ENCODE measurements around the gene USP6NL.
A peak's percentile ranks its signal among the peaks of the same experiment; 100 is the strongest.

Gene USP6NL

DNA sequence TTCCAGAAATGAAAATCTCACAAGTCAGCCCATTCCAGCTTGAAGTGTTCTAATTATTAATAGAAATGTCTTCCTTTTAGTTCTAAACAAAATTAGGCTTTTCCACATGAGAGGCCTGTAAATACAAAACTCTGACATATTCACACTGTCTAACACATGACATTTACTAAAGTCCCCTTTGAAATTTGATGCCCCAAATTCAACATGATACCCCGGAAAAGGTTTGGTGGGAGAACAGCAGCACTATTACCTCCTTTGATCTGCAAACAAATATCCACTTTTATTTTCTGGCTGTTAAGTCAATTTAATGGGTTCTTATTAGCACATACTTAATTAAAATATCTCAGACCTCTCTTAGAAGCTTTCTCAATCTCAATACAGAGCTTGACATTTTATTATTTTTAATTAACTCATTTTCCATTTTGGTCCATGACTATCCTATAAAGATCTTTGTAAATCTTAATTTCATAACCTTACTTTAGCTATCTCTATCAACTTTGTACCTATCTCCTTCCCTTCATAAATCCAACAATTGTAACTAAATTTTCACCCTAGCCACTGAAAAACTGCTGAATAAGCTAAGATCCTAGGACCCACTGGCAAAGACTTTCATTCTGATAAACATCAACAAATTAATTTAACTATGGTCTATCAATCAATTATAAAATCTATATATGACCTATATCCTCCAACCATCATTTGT, 63.2 kb downstream of the USP6NL start:
- DNase-seq, result no peak

DNA sequence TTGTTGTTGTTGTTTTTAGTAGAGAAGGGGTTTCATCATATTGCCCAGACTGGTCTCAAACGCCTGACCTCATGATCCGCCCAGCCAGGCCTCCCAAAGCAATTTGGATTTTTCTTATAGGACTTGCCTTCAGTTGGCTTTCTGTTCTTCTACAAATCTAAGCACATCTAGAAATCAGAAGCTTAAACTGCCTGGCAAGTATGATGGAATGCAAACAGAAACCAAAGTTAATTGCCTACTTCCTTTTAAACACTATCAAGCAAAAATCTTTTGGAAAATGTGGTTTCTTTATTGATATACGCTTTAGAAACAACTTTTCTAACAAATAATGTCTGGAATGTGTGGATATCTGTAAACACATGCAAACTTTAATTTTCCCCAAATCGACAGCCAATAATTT, 64.9 kb downstream of the USP6NL start:
- DNase-seq, result no peak

GRCh38 chr10:11541296-11541695, 70.2 kb downstream of the USP6NL start:
- DNase-seq, result no peak

DNA sequence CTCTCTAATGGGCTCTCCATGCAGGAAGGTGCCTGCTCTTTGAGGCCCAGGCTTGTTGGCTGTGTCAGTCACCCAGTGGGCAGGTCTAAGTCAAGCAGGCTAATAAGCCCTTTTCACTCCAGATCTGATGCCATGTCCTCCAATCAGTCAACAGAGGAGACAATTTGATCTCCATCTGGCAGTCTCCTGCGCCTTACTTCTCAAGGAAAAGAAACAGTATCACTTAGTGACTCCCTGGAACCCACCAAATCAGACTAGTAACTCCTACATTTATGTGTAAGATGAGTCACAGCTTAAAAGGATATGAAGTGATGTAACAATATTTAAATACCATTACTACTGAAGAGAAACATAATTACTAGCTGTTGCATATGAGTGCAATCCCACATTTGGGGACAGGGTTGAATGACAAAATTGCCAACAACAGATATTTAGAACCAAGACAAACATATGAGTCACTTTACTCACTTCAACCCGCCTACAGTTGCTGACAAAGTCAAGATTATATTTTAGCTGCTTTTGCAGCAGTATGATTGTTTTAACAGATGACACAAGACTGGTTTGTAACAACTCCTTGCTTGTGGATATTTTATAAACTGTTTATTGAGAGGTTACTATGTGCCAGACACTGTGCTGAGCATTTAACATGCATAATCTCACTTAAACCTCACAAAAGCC, 72.1 kb downstream of the USP6NL start:
- DNase-seq, result peak; percentile 4

DNA sequence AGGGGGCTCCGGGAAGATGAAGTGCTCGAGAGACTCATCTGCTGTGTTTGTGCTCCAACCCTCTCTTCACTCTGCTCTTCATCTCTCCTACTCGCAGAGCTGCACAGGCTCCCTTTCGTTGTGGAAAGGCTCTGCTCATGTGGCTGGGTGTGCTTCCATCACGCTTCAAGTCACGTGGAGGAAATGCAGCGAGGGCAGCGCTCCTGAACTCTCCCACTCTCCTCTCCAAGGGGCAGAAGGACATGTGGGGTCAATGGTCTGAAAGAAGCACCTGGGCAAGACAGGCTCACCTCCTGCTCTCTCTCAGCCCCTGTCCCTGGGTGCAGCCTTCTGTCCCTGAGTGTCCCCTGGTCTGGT, 72.6 kb downstream of the USP6NL start:
- DNase-seq, result no peak

GRCh38 chr10:11536228-11536627, 75.2 kb downstream of the USP6NL start:
- no peak for DNase-seq

GRCh38 chr10:11535346-11535959, 76.0 kb downstream of the USP6NL start:
- no peak for DNase-seq

- no peak for DNase-seq
Measured at GRCh38 chr10:11533328-11533781, 78.1 kb downstream of the USP6NL start.

- DNase-seq, result no peak
Measured at GRCh38 chr10:11532306-11532705, 79.1 kb downstream of the USP6NL start.

GRCh38 chr10:11530806-11531205, 80.6 kb downstream of the USP6NL start:
- DNase-seq, result no peak

DNA sequence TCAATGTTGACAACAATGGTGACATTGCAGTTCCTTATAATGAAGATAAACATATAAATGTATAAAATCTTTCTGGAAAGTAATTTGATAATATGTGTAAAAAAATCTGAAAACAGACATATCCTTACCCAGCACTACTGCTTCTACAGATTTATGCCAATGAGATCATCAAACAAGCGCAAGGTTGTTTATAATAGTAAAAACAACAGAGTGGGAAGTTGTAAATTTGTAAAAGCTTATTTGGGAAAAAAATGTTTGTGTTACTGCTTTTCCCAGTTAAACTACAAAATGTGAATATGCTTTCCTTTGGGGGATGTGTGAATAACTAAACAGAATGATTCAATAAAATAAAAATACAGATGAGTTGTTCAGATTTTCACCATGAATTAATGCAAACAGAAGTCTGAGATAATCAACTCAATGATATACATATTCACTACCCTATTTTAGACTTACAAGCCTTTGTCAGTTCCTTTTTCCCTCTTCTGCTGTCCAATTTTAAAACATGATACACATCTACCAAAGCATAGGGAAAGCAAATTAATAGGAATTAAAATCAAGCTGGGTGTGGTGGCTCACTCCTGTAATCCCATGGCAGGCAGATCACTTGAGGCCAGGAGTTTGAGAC, 82.1 kb downstream of the USP6NL start:
- DNase-seq, result no peak

- DNase-seq, result no peak
Measured at GRCh38 chr10:11528286-11528685, 83.2 kb downstream of the USP6NL start.

GRCh38 chr10:11527691-11528255, 83.7 kb downstream of the USP6NL start:
- DNase-seq, result no peak

DNA sequence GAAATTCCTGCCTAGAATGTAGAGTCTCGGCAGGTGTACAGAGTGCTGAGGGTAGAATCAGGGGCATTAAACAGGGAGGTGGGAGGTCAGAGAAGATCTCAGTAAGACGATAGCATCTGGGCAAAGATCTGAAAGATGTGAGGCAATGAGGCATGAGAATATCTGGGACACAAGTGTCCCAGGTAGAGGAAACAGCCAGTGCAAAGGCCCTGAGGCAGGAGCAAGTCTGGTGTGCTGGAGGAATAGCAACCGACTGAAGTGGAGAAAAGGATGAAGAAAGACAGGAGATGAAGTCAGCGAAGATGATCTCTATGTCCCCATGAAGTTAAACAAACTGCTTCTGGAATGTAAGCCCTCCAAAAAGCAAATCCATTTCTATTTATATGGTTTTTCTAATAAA, 84.4 kb downstream of the USP6NL start:
- DNase-seq, result no peak

- no peak for DNase-seq
Measured at GRCh38 chr10:11525503-11525902, 85.9 kb downstream of the USP6NL start.

GRCh38 chr10:11522821-11523245, 88.6 kb downstream of the USP6NL start:
- DNase-seq, result no peak

DNA sequence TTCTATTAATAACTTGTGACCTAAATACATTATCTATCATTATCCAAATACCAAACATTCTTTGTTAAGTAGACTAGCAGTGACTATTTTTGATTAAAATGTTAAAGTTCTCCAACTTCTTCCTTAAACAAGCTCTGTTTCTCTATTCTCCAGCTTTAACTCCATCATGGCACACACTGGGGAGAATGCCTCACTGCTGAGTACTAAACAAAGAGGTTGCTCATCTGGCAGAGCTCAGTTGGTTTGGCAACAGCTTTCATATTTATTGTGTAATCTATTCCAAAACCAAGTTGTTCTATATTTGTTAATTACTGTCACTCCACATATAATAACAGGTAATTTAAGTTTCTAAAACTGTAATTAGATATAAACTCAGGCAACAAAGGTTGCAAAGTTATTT, 89.6 kb downstream of the USP6NL start:
- no peak for DNase-seq

DNA sequence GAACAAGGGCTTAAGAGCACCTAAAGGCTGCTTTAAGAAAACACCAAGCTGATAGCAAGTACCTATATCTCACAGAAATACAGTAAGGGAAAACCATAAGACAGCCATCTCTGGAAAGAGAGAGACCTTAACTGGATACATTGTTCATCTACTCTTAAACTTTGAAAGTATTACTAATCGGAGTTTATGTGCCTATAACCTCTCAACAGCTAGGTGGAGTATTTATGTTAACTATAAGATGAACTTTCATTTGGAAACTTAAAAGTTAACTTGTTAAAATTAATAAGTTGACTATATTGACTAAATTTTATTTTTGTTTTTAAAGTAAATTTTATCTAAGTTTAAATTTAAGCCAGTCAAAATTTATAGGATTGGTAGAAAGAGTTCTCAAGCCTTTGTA, 90.6 kb downstream of the USP6NL start:
- no peak for DNase-seq

DNA sequence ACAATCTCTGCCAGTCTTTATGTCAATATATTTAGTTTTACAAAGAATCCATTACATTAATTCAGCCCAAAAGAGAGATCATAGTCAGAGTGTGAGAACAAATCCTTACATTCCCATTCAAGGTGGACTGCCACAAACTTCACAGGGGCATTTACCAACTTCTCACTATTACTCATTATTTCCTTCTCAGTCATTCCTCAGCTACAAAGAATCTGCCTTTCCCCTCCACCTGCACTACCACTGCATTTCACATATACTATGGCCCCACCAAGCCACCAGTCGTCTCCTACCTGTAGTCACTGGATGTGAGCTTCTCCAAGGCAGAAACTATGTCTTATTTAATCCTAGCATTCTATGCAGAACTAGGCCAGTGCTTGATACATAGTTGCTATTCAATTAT, 94.3 kb downstream of the USP6NL start:
- no peak for DNase-seq

- no peak for DNase-seq
Measured at GRCh38 chr10:11516431-11516746, 95.1 kb downstream of the USP6NL start.

GRCh38 chr10:11515596-11516430, 95.6 kb downstream of the USP6NL start:
- DNase-seq, result no peak

GRCh38 chr10:11513727-11514126, 97.7 kb downstream of the USP6NL start:
- DNase-seq, result no peak

DNA sequence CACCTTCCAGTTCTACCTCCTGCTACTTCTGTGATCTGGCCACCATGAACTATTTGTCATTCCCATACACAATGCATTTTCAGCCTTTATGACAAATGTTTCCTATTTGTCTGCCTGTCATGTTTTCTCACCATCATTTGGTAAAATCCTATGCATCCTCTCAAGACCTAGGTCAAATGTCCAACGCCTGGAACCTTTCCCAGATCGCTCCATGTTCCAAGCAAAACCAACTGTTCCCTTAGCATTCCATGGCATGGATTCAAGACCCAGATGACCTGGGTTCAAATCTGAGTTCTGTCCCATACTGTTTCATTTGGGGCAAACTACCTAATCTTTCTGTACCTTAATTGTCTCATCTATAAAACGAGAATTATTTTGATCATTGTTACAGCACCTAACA, 98.9 kb downstream of the USP6NL start:
- no peak for DNase-seq

Data from NCI-H748 treated with DMSO at 0.1 percent for 48 hours (cell line).